Body of pancreas (tissue), 4 donors: ENCODE measurements around the gene TMSB4X. TPM values are rescaled to one million over a fixed set of nuclear protein-coding genes. Genes with fewer than 3 reads are reported as not detected.
"Not testable (repeated sequence)": the region's sequence is repeated elsewhere in the genome, so short reads cannot be mapped to it uniquely, and the experiment has no call there.

Source experiments
- ATAC-seq: fragments of 150-250 bp; one replicate; pipeline ENCODE4 v1.9.1; 2016
- DNase-seq, 4 donors: peaks; one replicate each; pipeline ENCODE4 v3.0.0-alpha.2; 2019
- H3K27ac ChIP-seq, 4 donors: fragments of 200-600 bp; sonication (generic); 1 replicate in 3 of 4; 2 replicates in 1 of 4; pipeline versions ENCODE4 v1.5.1 to v1.6.1; 2016 to 2019; ENCODE audit warnings: mild to moderate bottlenecking in 1 of 4, mixed read lengths in 1 of 4, moderate library complexity in 1 of 4
- H3K27me3 ChIP-seq, 2 donors: fragments of 200-600 bp; sonication (generic); one replicate each; pipeline ENCODE4 v1.6.0; 2016; ENCODE audit warnings: mild to moderate bottlenecking in 1 of 2
- H3K36me3 ChIP-seq, 2 donors: fragments of 200-600 bp; sonication (generic); replicated peaks in 1 of 2; 2 replicates each; pipeline ENCODE4 v1.5.1; 2016; ENCODE audit warnings: low read depth in 2 of 2; ENCODE audit not compliant: insufficient read depth in 1 of 2
- H3K4me1 ChIP-seq: fragments of 200-600 bp; sonication (generic); one replicate; pipeline ENCODE4 v1.6.0; 2016
- H3K4me3 ChIP-seq, 2 donors: fragments of 200-600 bp; sonication (generic); 1 replicate in 1 of 2; 2 replicates in 1 of 2; pipeline ENCODE4 v1.5.1; 2016 to 2019
- H3K9me3 ChIP-seq, 3 donors: fragments of 200-600 bp; sonication (generic); 1 replicate in 2 of 3; 2 replicates in 1 of 3; pipeline ENCODE4 v1.5.1; 2016
- POLR2A ChIP-seq, 3 donors: fragments of 450-650 bp; IDR thresholded peaks; one replicate each; pipeline ENCODE4 v1.6.1; 2016; ENCODE audit warnings: antibody characterized with exemption in 3 of 3, mild to moderate bottlenecking in 2 of 3
- WGBS, 2 donors: methylation state at CpG; one replicate each; pipeline ENCODE4 v1.1.5; 2017; 5-methylcytosine and 5-hydroxymethylcytosine counted together
- intact Hi-C: fragments of 100-400 bp; cut with DNase I; formaldehyde crosslinking; loops from one replicate; pipeline ENCODE4 v1.15.1; 2023
- total RNA-seq, 2 donors: library from RNA; depleted of rRNA; stranded (reverse); fragments of >200 nt; gene quantifications; one replicate each; pipeline ENCODE4 v1.1.0, GENCODE V29; 2016
- TF ChIP-seq, protein P1 (sequence below), 7 experiments: fragments of 450-650 bp in 4 of 7; fragments of 200-600 bp in 3 of 7; sonication (generic) in 3 of 7; IDR thresholded peaks; one replicate each; pipeline ENCODE4 v1.5.1; 2016 to 2019; ENCODE audit warnings: antibody characterized with exemption in 7 of 7

Gene TMSB4X
- total RNA-seq, 2 donors from 2014 or later = 1,104 to 1,472 TPM

DNA sequence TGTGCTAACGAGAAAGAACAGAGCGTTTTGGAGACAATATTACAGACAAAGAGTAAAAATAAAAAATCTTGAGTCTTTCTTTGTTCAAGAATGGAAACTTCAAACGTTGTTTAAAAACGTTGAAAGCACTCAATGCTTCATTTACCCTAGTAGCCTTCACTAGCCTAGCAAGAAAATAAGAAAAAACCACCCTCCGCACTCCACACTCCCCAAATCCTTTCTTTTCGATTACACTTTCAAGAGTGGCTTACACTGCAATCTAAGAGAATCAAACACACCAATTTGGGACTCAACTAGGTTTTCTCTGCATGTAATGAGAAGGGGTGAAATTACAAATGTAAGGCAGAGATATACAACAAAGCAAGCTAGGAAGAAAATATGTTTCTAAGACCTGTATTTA lies 4.7 kb downstream of the TMSB4X start:
- Histone ChIP-seq H3K27me3 (no peaks in the 10 kb centered on the region), H3K27ac (peak overlapping the region in 2 of 4 donors; percentile 71 to 94), H3K9me3 (no peaks in the 10 kb centered on the region), H3K36me3 (no peaks in the 10 kb centered on the region), H3K4me3 (no peak overlapping the region), H3K4me1 (peaks cover 15% of the 10 kb centered on the region)
- DNase-seq (no peak), ATAC-seq (no peak)
- intact Hi-C loops = no loop called here
- WGBS, 2 donors = 53 to 63% methylated on average over 6 of the region's 6 CpGs
- TF ChIP-seq POLR2A (IDR thresholded peaks at IDR 0.05) = peak in 1 of 3 donors; percentile 10
- TF ChIP-seq, protein P1, sequence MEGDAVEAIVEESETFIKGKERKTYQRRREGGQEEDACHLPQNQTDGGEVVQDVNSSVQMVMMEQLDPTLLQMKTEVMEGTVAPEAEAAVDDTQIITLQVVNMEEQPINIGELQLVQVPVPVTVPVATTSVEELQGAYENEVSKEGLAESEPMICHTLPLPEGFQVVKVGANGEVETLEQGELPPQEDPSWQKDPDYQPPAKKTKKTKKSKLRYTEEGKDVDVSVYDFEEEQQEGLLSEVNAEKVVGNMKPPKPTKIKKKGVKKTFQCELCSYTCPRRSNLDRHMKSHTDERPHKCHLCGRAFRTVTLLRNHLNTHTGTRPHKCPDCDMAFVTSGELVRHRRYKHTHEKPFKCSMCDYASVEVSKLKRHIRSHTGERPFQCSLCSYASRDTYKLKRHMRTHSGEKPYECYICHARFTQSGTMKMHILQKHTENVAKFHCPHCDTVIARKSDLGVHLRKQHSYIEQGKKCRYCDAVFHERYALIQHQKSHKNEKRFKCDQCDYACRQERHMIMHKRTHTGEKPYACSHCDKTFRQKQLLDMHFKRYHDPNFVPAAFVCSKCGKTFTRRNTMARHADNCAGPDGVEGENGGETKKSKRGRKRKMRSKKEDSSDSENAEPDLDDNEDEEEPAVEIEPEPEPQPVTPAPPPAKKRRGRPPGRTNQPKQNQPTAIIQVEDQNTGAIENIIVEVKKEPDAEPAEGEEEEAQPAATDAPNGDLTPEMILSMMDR (IDR thresholded peaks at IDR 0.05) = no peak

DNA sequence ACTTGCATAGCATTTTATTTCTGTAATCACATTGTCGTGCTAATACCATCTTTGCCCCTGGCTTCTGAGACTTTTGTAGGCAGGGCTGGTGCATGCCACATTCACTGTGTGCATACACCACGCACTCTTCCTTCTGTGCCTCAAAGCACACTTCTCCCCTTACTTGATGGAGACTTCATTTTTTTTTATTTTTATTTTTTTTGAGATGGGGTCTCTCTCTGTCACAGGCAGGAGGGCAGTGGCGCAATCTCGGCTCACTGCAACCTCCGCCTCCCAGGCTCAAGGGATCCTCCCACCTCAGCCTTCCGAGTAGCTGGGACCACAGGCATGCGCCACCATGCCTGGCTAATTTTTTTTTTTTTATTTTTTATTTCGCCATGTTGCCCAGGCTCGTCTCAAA lies 5.1 kb downstream of the TMSB4X start:
- Histone ChIP-seq H3K4me1 (peaks cover 20% of the 10 kb centered on the region), H3K27ac (peak overlapping the region in 1 of 4 donors; percentile 94)
- H3K4me3 ChIP-seq, H3K9me3 ChIP-seq, H3K36me3 ChIP-seq, H3K27me3 ChIP-seq, DNase-seq, intact Hi-C loops, ATAC-seq: not testable (repeated sequence)
- TF ChIP-seq POLR2A (IDR thresholded peaks at IDR 0.05) = peak in 1 of 3 donors; percentile 3
- WGBS, 2 donors = 80 to 90% methylated on average over 9 of the region's 9 CpGs

DNA sequence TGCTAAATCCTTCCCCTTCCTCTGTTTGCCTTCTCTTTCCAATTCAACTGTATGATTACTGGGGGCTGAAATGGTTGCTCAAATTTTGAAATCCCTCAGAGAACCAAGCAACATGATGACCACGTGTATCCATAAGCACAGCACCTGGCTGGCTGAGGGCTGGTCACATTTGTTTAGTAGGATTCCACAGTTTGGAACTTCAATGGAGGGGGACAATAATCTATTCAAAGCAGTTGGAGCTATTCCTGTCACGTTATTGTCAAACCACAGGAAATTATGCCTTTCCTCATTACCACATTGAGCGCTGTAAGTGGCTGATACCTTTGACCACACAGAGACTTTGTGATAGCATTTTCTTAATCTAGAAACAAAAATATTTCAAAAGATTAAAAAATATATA lies 7.0 kb downstream of the TMSB4X start:
- no peak overlapping the region for H3K4me3 ChIP-seq
- ATAC-seq (no peak), DNase-seq (no peak)
- no peaks in the 10 kb centered on the region for H3K27me3 ChIP-seq
- WGBS, 2 donors = 37 to 94% methylated on average over 3 of the region's 3 CpGs
- no peaks in the 10 kb centered on the region for H3K9me3 ChIP-seq
- H3K36me3 ChIP-seq = no peaks in the 10 kb centered on the region
- TF ChIP-seq POLR2A (IDR thresholded peaks at IDR 0.05) = no peak
- TF ChIP-seq, protein P1 (IDR thresholded peaks at IDR 0.05) = no peak
- peaks cover 36% of the 10 kb centered on the region for H3K4me1 ChIP-seq
- intact Hi-C loops = no loop called here
- H3K27ac ChIP-seq = no peak overlapping the region

DNA sequence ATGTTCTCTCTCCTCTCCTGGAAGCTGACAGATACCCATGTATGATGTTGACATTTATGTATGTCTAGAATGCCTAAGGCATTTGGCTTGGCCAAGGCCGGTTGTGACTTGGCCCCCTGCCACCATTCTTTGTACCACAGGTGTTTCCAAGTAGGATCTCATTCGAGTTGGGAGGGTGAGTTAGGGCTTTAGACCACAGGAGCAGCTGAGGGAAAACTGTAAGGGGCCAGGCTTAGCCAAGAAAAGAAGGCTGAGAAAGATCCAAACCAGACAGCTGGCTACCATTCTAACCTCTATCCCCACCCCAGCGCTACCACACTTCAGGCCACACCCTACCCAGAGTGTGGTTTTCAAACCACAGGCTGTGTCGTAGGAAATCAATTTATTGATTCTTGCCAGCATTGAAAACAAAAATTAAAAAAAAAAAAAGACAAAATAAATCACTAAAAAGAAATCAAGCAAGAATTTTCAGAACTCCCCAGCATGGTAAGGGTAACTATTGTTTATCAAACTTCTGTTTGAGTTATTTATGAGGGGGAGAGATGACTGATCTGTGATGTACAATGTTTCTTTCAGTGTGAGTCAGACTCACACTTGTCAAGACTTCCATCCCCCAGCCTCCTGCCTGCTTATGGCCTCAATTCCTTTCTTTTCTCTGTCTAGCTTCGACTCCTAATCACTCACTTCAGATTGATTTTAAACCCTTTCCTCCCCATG lies 9.9 kb downstream of the TMSB4X start:
- H3K36me3 ChIP-seq = no peaks in the 10 kb centered on the region
- peaks cover 41% of the 10 kb centered on the region for H3K4me1 ChIP-seq
- DNase-seq = peak; percentile 70 to 90 (median 80)
- WGBS, 2 donors = 3 to 11% methylated on average over 3 to 5 of the region's 5 CpGs
- no peak overlapping the region for H3K4me3 ChIP-seq
- H3K27me3 ChIP-seq = no peaks in the 10 kb centered on the region
- ATAC-seq = peak; percentile 13
- no peaks in the 10 kb centered on the region for H3K9me3 ChIP-seq
- peak overlapping the region; percentile 43 to 74 (median 62) for H3K27ac ChIP-seq
- TF ChIP-seq POLR2A (IDR thresholded peaks at IDR 0.05) = no peak
- TF ChIP-seq, protein P1 (IDR thresholded peaks at IDR 0.05) = no peak
- intact Hi-C loops = no loop called here

DNA sequence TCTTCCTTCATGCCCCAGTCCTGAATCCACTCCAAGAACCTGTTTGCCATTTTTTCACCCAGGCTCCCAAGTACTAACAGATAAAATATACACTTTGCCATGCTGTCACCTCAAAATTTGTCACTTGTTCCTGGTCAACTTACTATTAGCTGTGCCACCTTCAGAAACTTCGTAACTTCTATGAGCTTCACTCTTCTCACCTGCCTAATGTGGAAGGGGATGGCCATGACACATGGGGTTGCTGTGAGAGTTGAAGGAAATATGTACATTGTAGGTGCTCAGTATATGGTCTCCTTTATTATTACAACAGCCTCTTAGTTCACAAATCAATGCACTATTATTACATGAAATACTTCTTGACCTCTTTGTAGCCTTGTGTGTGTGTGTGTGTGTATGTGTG lies 10.4 kb downstream of the TMSB4X start:
- Histone ChIP-seq H3K4me1 (peaks cover 41% of the 10 kb centered on the region), H3K27me3 (no peaks in the 10 kb centered on the region), H3K36me3 (no peaks in the 10 kb centered on the region), H3K4me3 (no peak overlapping the region), H3K9me3 (no peaks in the 10 kb centered on the region), H3K27ac (peak overlapping the region; percentile 43 to 74 (median 62))
- no peak for TF ChIP-seq POLR2A (IDR thresholded peaks at IDR 0.05)
- TF ChIP-seq, protein P1 (IDR thresholded peaks at IDR 0.05) = no peak
- DNase-seq = no peak
- intact Hi-C loops = no loop called here
- 60 to 91% methylated on average over 1 of the region's 1 CpG for WGBS, 2 donors
- no peak for ATAC-seq
